Vagina (tissue), 2 donors: ENCODE data around the gene HCN4.

ENCODE experiments used
- POLR2A ChIP-seq, 2 donors: fragments of 450-650 bp; IDR thresholded peaks; one replicate each; pipeline ENCODE4 v1.6.1; 2017; ENCODE audit warnings: antibody characterized with exemption in 2 of 2, mild to moderate bottlenecking in 2 of 2, moderate library complexity in 2 of 2
- POLR2AphosphoS5 ChIP-seq, 2 donors: sonication (generic); formaldehyde crosslinking; IDR thresholded peaks; one replicate each; pipeline ENCODE4 v1.9.0; 2017; ENCODE audit warnings: antibody characterized with exemption in 2 of 2, mild to moderate bottlenecking in 2 of 2, low read depth in 1 of 2; ENCODE audit not compliant: insufficient read depth in 1 of 2

DNA sequence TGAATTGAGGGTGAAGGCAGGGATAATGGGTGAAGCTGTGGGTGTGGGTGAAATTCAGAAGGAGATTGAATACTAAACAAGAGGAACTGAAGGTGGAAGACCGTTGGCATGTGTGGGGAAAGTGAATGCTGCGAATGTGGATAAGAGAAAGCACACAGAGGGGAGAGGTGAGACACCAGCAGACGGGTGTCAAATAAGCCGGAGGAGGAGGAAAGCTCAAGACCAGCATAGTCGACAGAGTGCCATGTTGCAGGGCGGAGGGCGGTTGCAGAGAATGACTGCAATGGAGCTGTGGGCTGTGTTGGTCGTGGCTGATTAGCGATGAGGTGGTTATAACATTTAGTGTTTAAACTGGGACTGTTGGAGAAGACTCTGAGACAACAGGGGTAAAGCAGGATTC, 16.4 kb upstream of the HCN4 start:
- TF ChIP-seq POLR2A (IDR thresholded peaks at IDR 0.05) = no peak
- TF ChIP-seq POLR2AphosphoS5 (IDR thresholded peaks at IDR 0.05; ENCODE audit: insufficient read depth in 1 of 2, low read depth in 1 of 2) = no peak
